GM19023 (cell line): ENCODE data around the gene SLK.

Experiments
- ATAC-seq: cut with Tn5 transposase; IDR thresholded peaks from one replicate; pipeline ENCODE4 v1.9.1; 2021; ENCODE audit warnings: mild to moderate bottlenecking, moderate library complexity; ENCODE audit not compliant: unreplicated experiment

SLK gene

GRCh38 chr10:104032144-104032775 lies 65.3 kb downstream of the SLK start:
- no peak for ATAC-seq

- no peak for ATAC-seq
Measured at GRCh38 chr10:104033401-104033930, 66.5 kb downstream of the SLK start.

- no peak for ATAC-seq
Measured at GRCh38 chr10:104033966-104034365, 67.0 kb downstream of the SLK start.

- ATAC-seq: no peak
Measured at GRCh38 chr10:104034401-104035193, 67.7 kb downstream of the SLK start.

GRCh38 chr10:104035194-104036068 lies 68.5 kb downstream of the SLK start:
- no peak for ATAC-seq

GRCh38 chr10:104036069-104036384 lies 69.1 kb downstream of the SLK start:
- ATAC-seq: no peak

- ATAC-seq: no peak
Measured at GRCh38 chr10:104036518-104037260, 69.7 kb downstream of the SLK start.

GRCh38 chr10:104037261-104037951 lies 70.5 kb downstream of the SLK start:
- no peak for ATAC-seq

- ATAC-seq: no peak
Measured at GRCh38 chr10:104038537-104038936, 71.6 kb downstream of the SLK start.

GRCh38 chr10:104038958-104039752 lies 72.2 kb downstream of the SLK start:
- ATAC-seq: no peak

- ATAC-seq: no peak
Measured at GRCh38 chr10:104040382-104040781, 73.4 kb downstream of the SLK start.

GRCh38 chr10:104040862-104041789 lies 74.2 kb downstream of the SLK start:
- no peak for ATAC-seq

GRCh38 chr10:104041891-104042535 lies 75.1 kb downstream of the SLK start:
- no peak for ATAC-seq

- ATAC-seq: no peak
Measured at GRCh38 chr10:104043185-104043830, 76.4 kb downstream of the SLK start.

- ATAC-seq: no peak
Measured at GRCh38 chr10:104043854-104044253, 76.9 kb downstream of the SLK start.

- no peak for ATAC-seq
Measured at GRCh38 chr10:104045151-104046089, 78.5 kb downstream of the SLK start.
